ENCODE measurements around the gene SYNRG. TPM values are rescaled to one million over a fixed set of nuclear protein-coding genes. Genes with fewer than 3 reads are reported as not detected.
A peak's percentile ranks its signal among the peaks of the same experiment; 100 is the strongest.

SYNRG gene
- total RNA-seq, 1 donor from 2014 or later = 10.4 TPM

- no peak overlapping the region for H3K4me3 ChIP-seq (ENCODE audit: low read depth, low read length)
- DNase-seq (ENCODE audit: low read depth) = no peak
- no peak for TF ChIP-seq CTCF (conservative IDR thresholded peaks at IDR 0.05; ENCODE audit: low read depth, low read length)
Measured at GRCh38 chr17:37494401-37494831, 114.8 kb downstream of the SYNRG start.

- DNase-seq (ENCODE audit: low read depth) = no peak
- TF ChIP-seq CTCF (conservative IDR thresholded peaks at IDR 0.05; ENCODE audit: low read depth, low read length) = no peak
- no peak overlapping the region for H3K4me3 ChIP-seq (ENCODE audit: low read depth, low read length)
Measured at GRCh38 chr17:37493249-37494027, 115.8 kb downstream of the SYNRG start.

GRCh38 chr17:37492167-37492566 is 117.1 kb downstream of the SYNRG start:
- TF ChIP-seq CTCF (conservative IDR thresholded peaks at IDR 0.05; ENCODE audit: low read depth, low read length) = no peak
- H3K4me3 ChIP-seq (ENCODE audit: low read depth, low read length) = peak overlapping the region; percentile 66
- no peak for DNase-seq (ENCODE audit: low read depth)

- TF ChIP-seq CTCF (conservative IDR thresholded peaks at IDR 0.05; ENCODE audit: low read depth, low read length) = no peak
- H3K4me3 ChIP-seq (ENCODE audit: low read depth, low read length) = peak overlapping the region; percentile 66
- DNase-seq (ENCODE audit: low read depth) = no peak
Measured at GRCh38 chr17:37490638-37491614, 118.3 kb downstream of the SYNRG start.

GRCh38 chr17:37490022-37490587 is 119.1 kb downstream of the SYNRG start:
- no peak for DNase-seq (ENCODE audit: low read depth)
- TF ChIP-seq CTCF (conservative IDR thresholded peaks at IDR 0.05; ENCODE audit: low read depth, low read length) = no peak
- peak overlapping the region; percentile 66 for H3K4me3 ChIP-seq (ENCODE audit: low read depth, low read length)

- peak within 1 kb of the TSS; percentile 81 for H3K4me3 ChIP-seq (ENCODE audit: low read depth, low read length)
- TF ChIP-seq CTCF (conservative IDR thresholded peaks at IDR 0.05; ENCODE audit: low read depth, low read length) = peak; percentile 4
- DNase-seq (ENCODE audit: low read depth) = no peak
Measured at GRCh38 chr17:37489197-37490001, 119.8 kb downstream of the SYNRG start, which contains the start of gene DUSP14. Gene DUSP14, plus strand, starts transcription at chr17:37489891. Its CDS starts 22,382 bp downstream, at chr17:37512273.
